K562 (cell line): Measurements from ENCODE around the gene SHMT1. TPM values are rescaled to one million over a fixed set of nuclear protein-coding genes. Genes with fewer than 3 reads are reported as not detected.

Experiments
- ATAC-seq: fragments of 200-7000 bp; cut with Tn5 transposase; 3 replicates; pipeline ENCODE4 v1.9.1; 2020; ENCODE audit warnings: moderate library complexity
- BruUV-seq: library from RNA; stranded (reverse); fragments of 400-500 nt; replicated peaks from 2 replicates; lab custom pipeline; 2021; lab: Mats Ljungman, UMichigan
- CTCF ChIA-PET: fragments of 300-600 bp; formaldehyde crosslinking; extraction: SDS; loops from one replicate; lab custom pipeline; 2021; ENCODE audit warnings: low intra/inter-chr PET ratio; lab: Yijun Ruan, JAX
- POLR2A ChIA-PET: fragments of 300-600, 350-650 bp; sonication (Branson Sonifier 250); formaldehyde crosslinking; extraction: SDS; loops from one replicate; lab custom pipeline; 2021; ENCODE audit warnings: antibody characterized with exemption, inconsistent platforms; lab: Yijun Ruan, JAX
- DNase-seq, 4 experiments: peaks; one replicate each; pipeline versions ENCODE4 v3.0.0 to v3.0.0-alpha.2; 2011 to 2018; ENCODE audit warnings: low spot score in 3 of 4, mixed read lengths in 3 of 4; ENCODE audit errors: extremely low read depth in 1 of 4
- FAIRE-seq: peaks from 2 replicates; lab custom pipeline; 2011; peaks lifted over from hg19 to GRCh38; lab: Jason Lieb, UNC
- H2AFZ ChIP-seq: 2 replicates; pipeline ENCODE4 v1.6.0; 2011; ENCODE audit warnings: low read depth, low read length, control low read depth, inconsistent platforms
- H3K27ac ChIP-seq: fragments of 200-600 bp; 3 replicates; pipeline ENCODE4 v1.8.0; 2011; ENCODE audit warnings: low read depth, mild to moderate bottlenecking, control low read depth, inconsistent platforms, low read length, moderate library complexity, mixed read lengths; ENCODE audit errors: extremely low read depth
- H3K27me3 ChIP-seq, 2 experiments: fragments of 300-600 bp in 1 of 2; 2 replicates in 1 of 2; 3 replicates in 1 of 2; pipeline versions ENCODE4 v1.6.0 to v1.8.0; 2011; ENCODE audit warnings: inconsistent platforms in 2 of 2, low read length in 2 of 2, mild to moderate bottlenecking in 1 of 2, mixed read lengths in 1 of 2, moderate library complexity in 1 of 2; ENCODE audit not compliant: control insufficient read depth in 2 of 2, insufficient read depth in 2 of 2
- H3K36me3 ChIP-seq: fragments of 300-600 bp; 3 replicates; pipeline ENCODE4 v1.8.0; 2011; ENCODE audit warnings: mild to moderate bottlenecking, low read length, inconsistent platforms; ENCODE audit not compliant: control insufficient read depth, insufficient read depth
- H3K4me1 ChIP-seq, 2 experiments: fragments of 200-600 bp in 1 of 2; replicated peaks in 1 of 2; 2 replicates in 1 of 2; 3 replicates in 1 of 2; pipeline versions ENCODE4 v1.5.1 to v1.8.0; 2011; ENCODE audit warnings: inconsistent platforms in 2 of 2, low read length in 2 of 2, mild to moderate bottlenecking in 1 of 2, mixed read lengths in 1 of 2, moderate library complexity in 1 of 2; ENCODE audit not compliant: control insufficient read depth in 2 of 2, insufficient read depth in 2 of 2
- H3K4me2 ChIP-seq: 2 replicates; pipeline ENCODE4 v1.6.1; 2011; ENCODE audit warnings: low read length, control low read depth, inconsistent platforms, mixed read lengths; ENCODE audit not compliant: insufficient read depth
- H3K4me3 ChIP-seq: fragments of 200-600 bp; sonication (generic), shearing (Covaris generic); 2 replicates; pipeline ENCODE4 v1.5.1; 2016; ENCODE audit warnings: control low read depth, inconsistent platforms
- H3K79me2 ChIP-seq: fragments of 200-600 bp; 3 replicates; pipeline ENCODE4 v1.8.0; 2011; ENCODE audit warnings: low read length, inconsistent platforms; ENCODE audit not compliant: control insufficient read depth, insufficient read depth
- H3K9ac ChIP-seq, 2 experiments: 2 replicates each; pipeline versions ENCODE4 v1.6.0 to v1.6.1; 2011; ENCODE audit warnings: low read depth in 2 of 2, low read length in 2 of 2, control low read depth in 1 of 2, inconsistent platforms in 1 of 2, mild to moderate bottlenecking in 1 of 2, mixed read lengths in 1 of 2; ENCODE audit not compliant: insufficient read depth in 1 of 2
- H3K9me1 ChIP-seq: one replicate; pipeline ENCODE4 v1.6.0; 2011; ENCODE audit warnings: inconsistent platforms, mild to moderate bottlenecking, low read length, moderate library complexity; ENCODE audit not compliant: control insufficient read depth, insufficient read depth
- H3K9me3 ChIP-seq: replicated peaks from 2 replicates; pipeline ENCODE4 v1.5.1; 2011; ENCODE audit warnings: low read depth, low read length, inconsistent platforms; ENCODE audit not compliant: control insufficient read depth, insufficient read depth
- H4K20me1 ChIP-seq: replicated peaks from 2 replicates; pipeline ENCODE4 v1.6.1; 2011; ENCODE audit warnings: low read length, inconsistent platforms, mixed read lengths; ENCODE audit not compliant: control insufficient read depth, insufficient read depth
- KDM5B ChIP-seq: fragments of 200-600 bp; sonication (generic); IDR thresholded peaks from 2 replicates; pipeline ENCODE4 v1.6.1; 2012; ENCODE audit warnings: low read depth, mild to moderate bottlenecking, moderate library complexity, low read length, control low read depth, inconsistent platforms; ENCODE audit not compliant: insufficient replicate concordance
- NFIC ChIP-seq: fragments of 450-650 bp; IDR thresholded peaks from 2 replicates; pipeline ENCODE4 v1.6.1; 2017; ENCODE audit warnings: mild to moderate bottlenecking, inconsistent platforms
- PKNOX1 ChIP-seq: fragments of 450-650 bp; IDR thresholded peaks from 2 replicates; pipeline ENCODE4 v1.6.1; 2016
- RBM25 ChIP-seq: fragments of 200-400 bp; formaldehyde crosslinking; IDR thresholded peaks from 2 replicates; pipeline ENCODE4 v1.6.1; 2018; ENCODE audit warnings: low read length, low read depth, moderate library complexity; ENCODE audit not compliant: severe bottlenecking
- ZNF121 ChIP-seq: sonication (generic); formaldehyde crosslinking; conservative IDR thresholded peaks from 2 replicates; pipeline ENCODE4 v1.8.0; 2022; ENCODE audit warnings: missing genetic modification reagents
- WGBS: fragments of 100-300 bp; shearing (Covaris generic); methylation state at CpG from one replicate; pipeline ENCODE4 v1.1.6; 2016; ENCODE audit warnings: low coverage, mixed read lengths; ENCODE audit not compliant: insufficient coverage; ENCODE audit errors: missing lambda C conversion rate; 5-methylcytosine and 5-hydroxymethylcytosine counted together
- in situ Hi-C: fragments of 300-500 bp; cut with MboI; formaldehyde crosslinking; loops from 4 replicates; pipeline ENCODE4 v1.15.0; 2018; ENCODE audit warnings: inconsistent platforms, mixed read lengths
- intact Hi-C: fragments of 100-400 bp; cut with micrococcal nuclease; formaldehyde crosslinking; loops from 2 replicates; pipeline ENCODE4 v1.14.2; 2022
- polyA plus RNA-seq, 8 experiments: library from polyadenylated mRNA; depleted of rRNA in 4 of 8; stranded (reverse) in 5 of 8; unstranded in 3 of 8; fragments of >200 nt; fragmentation: Nextera tagmentation in 2 of 8; fragmentation: Illumina TruSeq in 1 of 8; extraction: Ambion mirVana in 2 of 8; extraction: Trizol in 1 of 8; gene quantifications; 2 replicates each; pipeline versions ENCODE4 v1.2.1 to v1.2.3, GENCODE V29; 2011 to 2014; ENCODE audit warnings: inconsistent platforms in 1 of 8, missing spikeins in 1 of 8
- total RNA-seq, 7 experiments: library from RNA; depleted of rRNA in 6 of 7; stranded (reverse); fragments of >200 nt in 6 of 7; fragmentation: Illumina TruSeq in 2 of 7; extraction: Trizol in 2 of 7; gene quantifications; 2 replicates each; pipeline versions ENCODE4 v1.2.1 to v1.2.3, GENCODE V29; 2011 to 2021; ENCODE audit warnings: low replicate concordance in 1 of 7

SHMT1 gene
- total and polyA plus RNA-seq, 9 of the 15 experiments (the other 6 are each of a cell fraction or from before 2014, with no cell fraction given): 3.3 to 31.2 (median 23.3) TPM

DNA sequence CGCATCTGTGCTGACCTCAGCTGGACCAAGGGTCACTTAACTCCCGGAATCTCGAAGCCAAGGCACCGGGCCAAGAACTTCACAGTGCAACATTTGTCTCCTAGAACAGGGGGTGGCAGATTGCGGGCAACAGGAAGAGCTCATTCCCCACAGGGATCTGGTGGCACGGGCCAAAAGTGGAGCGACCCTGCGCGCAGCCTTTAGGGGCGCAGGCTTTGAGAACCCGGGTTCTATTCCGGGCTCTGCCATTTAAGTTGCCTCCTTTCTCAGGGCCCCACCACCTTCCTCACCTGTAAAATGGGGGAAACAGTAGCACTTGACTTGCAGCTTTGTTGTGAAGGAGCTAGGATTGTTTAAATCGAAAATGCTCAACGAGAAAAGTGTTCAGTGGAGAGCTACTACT lies 651 bp downstream of the SHMT1 start:
- Histone ChIP-seq H2AFZ (peak overlapping the region; percentile 95), H3K36me3 (peaks cover 7% of the 10 kb centered on the region; the same call in 1 of the 3 replicates), H3K4me3 (peak overlapping the region; percentile 77), H3K9me1 (no peaks in the 10 kb centered on the region), H3K27ac (peak overlapping the region; percentile 65), H3K27me3 (no peaks in the 10 kb centered on the region), H3K4me2 (peak overlapping the region; percentile 88), H3K4me1 (peaks cover 0 to 14% of the 10 kb centered on the region in 2 experiments; a peak in 2 of 5 replicates), H3K9me3 (no peaks in the 10 kb centered on the region), H3K79me2 (peaks cover 18% of the 10 kb centered on the region), H3K9ac (peak overlapping the region; percentile 76 to 92), H4K20me1 (no peaks in the 10 kb centered on the region)
- intact Hi-C loops: no loop called here
- ATAC-seq (peak; percentile 7), FAIRE-seq (no peak), DNase-seq (peak in 2 of 4 experiments; percentile 21 to 25)
- in situ Hi-C loops: no loop called here
- ChIA-PET CTCF (no interaction called here), POLR2A (interaction anchor here (1.4 to 1.5 kb wide), 2 partner anchors 10 to 15 kb away, joined by 3 to 6 read pairs; no protein-coding TSS in a partner anchor)
- WGBS: 2% methylated on average over 12 of the region's 14 CpGs
- TSS peak; percentile 84 for BruUV-seq
- peak; percentile 43 for TF ChIP-seq NFIC
- TF ChIP-seq RBM25: no peak

DNA sequence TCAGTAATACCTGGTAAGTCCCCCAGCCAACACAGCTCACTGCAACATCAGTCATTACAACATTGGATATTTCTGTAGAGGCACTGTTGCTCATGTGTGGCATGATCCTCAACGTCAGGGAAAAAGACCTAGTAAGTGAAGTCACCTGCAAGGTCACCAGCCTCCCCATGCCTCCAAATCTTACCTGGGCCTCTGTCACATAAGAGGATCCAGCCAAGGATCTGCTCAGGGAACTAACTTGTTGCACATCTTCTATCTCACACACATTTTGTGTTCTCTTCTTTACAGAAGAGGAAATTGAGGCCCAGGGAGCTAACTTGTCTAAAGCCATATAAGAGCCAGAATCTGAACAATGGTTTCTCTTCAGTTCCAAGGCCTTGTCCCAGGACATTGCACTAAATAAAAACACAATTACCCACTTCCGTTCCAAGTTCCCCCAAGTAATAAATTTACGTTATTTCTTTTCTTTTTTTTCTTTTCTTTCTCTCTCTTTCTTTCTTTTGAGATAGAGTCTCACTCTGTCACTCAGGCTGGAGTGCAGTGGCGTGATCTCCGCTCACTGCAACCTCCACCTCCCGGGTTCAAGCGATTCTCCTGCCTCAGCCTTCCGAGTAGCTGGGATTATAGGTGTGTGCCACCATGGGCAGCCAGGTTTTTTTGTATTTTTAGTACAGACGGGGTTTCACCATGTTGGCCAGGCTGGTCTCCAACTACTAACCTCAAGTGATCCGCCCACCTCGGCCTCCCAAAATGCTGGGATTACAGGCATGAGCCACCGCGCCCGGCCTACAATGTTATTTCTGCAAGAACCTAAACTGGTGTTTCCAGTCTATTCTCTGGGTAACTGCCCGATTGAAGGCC lies 1.3 kb downstream of the SHMT1 start:
- POLR2A ChIA-PET: interaction anchor here (0.6 to 1.5 kb wide), 3 partner anchors 9 to 180 kb away, joined by 3 to 6 read pairs (median 3); no protein-coding TSS in a partner anchor
- FAIRE-seq: no peak
- intact Hi-C loops: no loop called here
- Histone ChIP-seq H3K4me2 (peak overlapping the region; percentile 88), H3K9me3 (no peaks in the 10 kb centered on the region), H3K4me1 (peaks cover 0 to 14% of the 10 kb centered on the region in 2 experiments; a peak in 2 of 5 replicates)
- TF ChIP-seq KDM5B (no peak), PKNOX1 (0 out of 2 replicates have a peak, but pooled peaks have one; percentile 12), ZNF121 (CRISPR knock-in tag) (no peak)
- TF ChIP-seq, all 486 proteins: peak for 1
- peak overlapping the region; percentile 95 for H2AFZ ChIP-seq
- H3K9ac ChIP-seq: peak overlapping the region; percentile 76 to 92
- H3K79me2 ChIP-seq: peaks cover 18% of the 10 kb centered on the region
- ATAC-seq (no peak), DNase-seq (no peak)
- in situ Hi-C loops: no loop called here
- H4K20me1 ChIP-seq: no peaks in the 10 kb centered on the region
- no peaks in the 10 kb centered on the region for H3K9me1 ChIP-seq
- CTCF ChIA-PET: no interaction called here
- no peak overlapping the region for H3K27ac ChIP-seq
- BruUV-seq: no TSS peak
- WGBS: 33% methylated on average over 15 of the region's 15 CpGs
- no peaks in the 10 kb centered on the region for H3K27me3 ChIP-seq
- peak overlapping the region; percentile 77 for H3K4me3 ChIP-seq
- H3K36me3 ChIP-seq: peaks cover 7% of the 10 kb centered on the region; the same call in 1 of the 3 replicates
